Tibial nerve (tissue), 4 donors: ENCODE results near the gene ZSCAN16. TPM values are rescaled to one million over a fixed set of nuclear protein-coding genes. Genes with fewer than 3 reads are reported as not detected.
"Not testable (repeated sequence)": the region's sequence is repeated elsewhere in the genome, so short reads cannot be mapped to it uniquely, and the experiment has no call there.

Source experiments
- DNase-seq, 2 donors: peaks; one replicate each; pipeline ENCODE4 v3.0.0-alpha.2; 2019; ENCODE audit warnings: low spot score in 2 of 2
- H3K27ac ChIP-seq, 4 donors: fragments of 200-600 bp; sonication (generic) in 3 of 4; one replicate each; pipeline ENCODE4 v1.5.1; 2017 to 2019; ENCODE audit warnings: mild to moderate bottlenecking in 1 of 4
- H3K27me3 ChIP-seq, 2 donors: fragments of 200-600 bp; sonication (generic) in 1 of 2; one replicate each; pipeline versions ENCODE4 v1.5.1 to v1.6.0; 2017 to 2019
- H3K36me3 ChIP-seq, 3 donors: fragments of 200-600 bp; sonication (generic); one replicate each; pipeline ENCODE4 v1.5.1; 2018 to 2019
- H3K4me1 ChIP-seq, 4 donors: fragments of 200-600 bp; sonication (generic) in 3 of 4; one replicate each; pipeline ENCODE4 v1.5.1; 2017 to 2019
- H3K4me3 ChIP-seq, 4 donors: fragments of 200-600 bp; sonication (generic) in 3 of 4; one replicate each; pipeline ENCODE4 v1.5.1; 2017 to 2019; ENCODE audit warnings: mild to moderate bottlenecking in 1 of 4, moderate library complexity in 1 of 4
- H3K9me3 ChIP-seq, 4 donors: fragments of 200-600 bp; sonication (generic) in 3 of 4; one replicate each; pipeline ENCODE4 v1.5.1; 2017 to 2019
- CTCF ChIP-seq, 5 experiments: fragments of 200-600 bp in 3 of 5; fragments of 450-650 bp in 2 of 5; sonication (generic) in 3 of 5; IDR thresholded peaks; one replicate each; pipeline ENCODE4 v1.5.1; 2016 to 2019; ENCODE audit warnings: antibody characterized with exemption in 5 of 5, mild to moderate bottlenecking in 3 of 5, moderate library complexity in 2 of 5
- EP300 ChIP-seq, 2 donors: sonication (generic); formaldehyde crosslinking; IDR thresholded peaks; one replicate each; pipeline ENCODE4 v1.6.1; 2017; ENCODE audit warnings: antibody characterized with exemption in 2 of 2, mild to moderate bottlenecking in 1 of 2
- POLR2A ChIP-seq, 2 donors: fragments of 450-650 bp; IDR thresholded peaks; one replicate each; pipeline ENCODE4 v1.6.1; 2017; ENCODE audit warnings: antibody characterized with exemption in 2 of 2, mild to moderate bottlenecking in 2 of 2, moderate library complexity in 2 of 2
- WGBS, 2 donors: methylation state at CpG; one replicate each; pipeline ENCODE4 v1.1.5; 2018; 5-methylcytosine and 5-hydroxymethylcytosine counted together
- total RNA-seq, 4 donors: library from RNA; depleted of rRNA; stranded (reverse); fragments of >200 nt; gene quantifications; one replicate each; pipeline ENCODE4 v1.1.0, GENCODE V29; 2016

ZSCAN16 gene
- total RNA-seq, 4 donors from 2014 or later: 0.78 to 9.9 (median 3.6) TPM

- no peak for TF ChIP-seq POLR2A (IDR thresholded peaks at IDR 0.05)
- TF ChIP-seq CTCF (IDR thresholded peaks at IDR 0.05): no peak
- no peak for TF ChIP-seq EP300 (IDR thresholded peaks at IDR 0.05)
- WGBS, 2 donors: 15 to 23% methylated on average over 4 of the region's 4 CpGs
- peak overlapping the region; percentile 48 to 80 (median 66) for H3K4me3 ChIP-seq
- no peak for DNase-seq
- H3K27me3 ChIP-seq: no peaks in the 10 kb centered on the region
- no peaks in the 10 kb centered on the region for H3K9me3 ChIP-seq
- peaks cover 0 to 15% (median 9%) of the 10 kb centered on the region in 4 donors for H3K4me1 ChIP-seq
- H3K36me3 ChIP-seq: peaks cover 0 to 12% (median 0%) of the 10 kb centered on the region in 3 donors
- peak overlapping the region; percentile 66 to 95 (median 88) for H3K27ac ChIP-seq
Observed at GRCh38 chr6:28081486-28081751, 43.0 kb upstream of the ZSCAN16 start.

- H3K4me1 ChIP-seq: peaks cover 0 to 15% (median 9%) of the 10 kb centered on the region in 4 donors
- H3K4me3 ChIP-seq: no peak overlapping the region
- H3K27ac ChIP-seq: no peak overlapping the region
- peaks cover 0 to 26% (median 0%) of the 10 kb centered on the region in 3 donors for H3K36me3 ChIP-seq
- no peaks in the 10 kb centered on the region for H3K9me3 ChIP-seq
- TF ChIP-seq CTCF (IDR thresholded peaks at IDR 0.05): no peak
- no peak for TF ChIP-seq EP300 (IDR thresholded peaks at IDR 0.05)
- TF ChIP-seq POLR2A (IDR thresholded peaks at IDR 0.05): no peak
- H3K27me3 ChIP-seq: no peaks in the 10 kb centered on the region
- no peak for DNase-seq
Observed at GRCh38 chr6:28082939-28083338, 41.5 kb upstream of the ZSCAN16 start.

- 96% methylated on average over 5 of the region's 5 CpGs for WGBS, 2 donors
- Histone ChIP-seq H3K4me1 (no peaks in the 10 kb centered on the region), H3K36me3 (peaks cover 0 to 55% (median 6%) of the 10 kb centered on the region in 3 donors), H3K27me3 (no peaks in the 10 kb centered on the region), H3K4me3 (no peak overlapping the region), H3K27ac (no peak overlapping the region), H3K9me3 (peaks cover 0 to 16% (median 0%) of the 10 kb centered on the region in 4 donors)
- TF ChIP-seq EP300 (IDR thresholded peaks at IDR 0.05) (no peak), CTCF (IDR thresholded peaks at IDR 0.05) (no peak), POLR2A (IDR thresholded peaks at IDR 0.05) (no peak)
- DNase-seq: no peak
Observed at GRCh38 chr6:28089054-28089453, 35.4 kb upstream of the ZSCAN16 start.

- WGBS, 2 donors: 11 to 22% methylated on average over 25 to 28 of the region's 33 CpGs
- DNase-seq: no peak
- Histone ChIP-seq H3K4me3 (peak overlapping the region in 2 of 4 donors; percentile 12 to 36), H3K27me3 (no peaks in the 10 kb centered on the region), H3K36me3 (peaks cover 0 to 47% (median 6%) of the 10 kb centered on the region in 3 donors), H3K9me3 (peaks cover 0 to 16% (median 0%) of the 10 kb centered on the region in 4 donors), H3K27ac (no peak overlapping the region), H3K4me1 (no peaks in the 10 kb centered on the region)
- TF ChIP-seq CTCF (IDR thresholded peaks at IDR 0.05) (no peak), POLR2A (IDR thresholded peaks at IDR 0.05) (no peak), EP300 (IDR thresholded peaks at IDR 0.05) (no peak)
Observed at GRCh38 chr6:28090917-28091586, 33.4 kb upstream of the ZSCAN16 start.

GRCh38 chr6:28102222-28102621 lies 22.2 kb upstream of the ZSCAN16 start:
- H3K27ac ChIP-seq, H3K36me3 ChIP-seq, H3K4me3 ChIP-seq, H3K27me3 ChIP-seq, H3K9me3 ChIP-seq, DNase-seq: not testable (repeated sequence)
- 80 to 85% methylated on average over 7 of the region's 7 CpGs for WGBS, 2 donors
- H3K4me1 ChIP-seq: peaks cover 0 to 10% (median 0%) of the 10 kb centered on the region in 4 donors

DNA sequence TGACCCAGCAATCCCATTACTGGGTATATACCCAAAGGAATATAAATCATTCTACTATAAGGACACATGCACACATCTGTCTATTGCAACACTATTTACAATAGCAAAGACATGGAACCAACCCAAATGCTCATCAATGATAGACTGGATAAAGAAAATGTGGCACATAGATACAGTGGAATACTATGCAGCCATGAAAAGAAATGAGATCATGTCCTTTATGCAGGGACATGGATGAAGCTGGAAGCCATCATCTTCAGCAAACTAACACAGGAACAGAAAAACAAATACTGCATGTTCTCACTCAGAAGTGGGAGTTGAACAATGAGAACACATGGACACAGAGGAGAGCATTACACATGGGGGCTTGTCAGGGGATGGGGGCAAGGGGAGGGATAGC lies 21.7 kb upstream of the ZSCAN16 start:
- not testable (repeated sequence) for H3K36me3 ChIP-seq, H3K4me3 ChIP-seq, H3K27me3 ChIP-seq, DNase-seq, H3K27ac ChIP-seq, H3K9me3 ChIP-seq
- H3K4me1 ChIP-seq: peaks cover 0 to 10% (median 0%) of the 10 kb centered on the region in 4 donors
